Smooth muscle cell of the brain vasculature (primary cell): Measurements from ENCODE around the gene PPFIA2.

Experiments used
- DNase-seq: peaks from one replicate; pipeline ENCODE4 v3.0.0-alpha.2; 2012; ENCODE audit warnings: low read depth, low spot score

Gene PPFIA2

GRCh38 chr12:81450920-81451739, 308.0 kb downstream of the PPFIA2 start:
- DNase-seq, result peak; percentile 54

- DNase-seq, result no peak
Measured at GRCh38 chr12:81441629-81442028, 317.5 kb downstream of the PPFIA2 start.

GRCh38 chr12:81440001-81440400, 319.1 kb downstream of the PPFIA2 start:
- DNase-seq, result no peak

GRCh38 chr12:81439344-81439743, 319.8 kb downstream of the PPFIA2 start:
- DNase-seq, result no peak

- no peak for DNase-seq
Measured at GRCh38 chr12:81417056-81417455, 342.1 kb downstream of the PPFIA2 start.

- DNase-seq, result no peak
Measured at GRCh38 chr12:81416571-81416970, 342.6 kb downstream of the PPFIA2 start.

GRCh38 chr12:81414441-81414840, 344.7 kb downstream of the PPFIA2 start:
- DNase-seq, result no peak

- DNase-seq, result no peak
Measured at GRCh38 chr12:81412940-81413339, 346.2 kb downstream of the PPFIA2 start.

GRCh38 chr12:81403348-81403747, 355.8 kb downstream of the PPFIA2 start:
- DNase-seq, result no peak

- DNase-seq, result no peak
Measured at GRCh38 chr12:81401241-81401640, 357.9 kb downstream of the PPFIA2 start.

- no peak for DNase-seq
Measured at GRCh38 chr12:81400024-81400423, 359.1 kb downstream of the PPFIA2 start.

GRCh38 chr12:81395431-81395830, 363.7 kb downstream of the PPFIA2 start:
- no peak for DNase-seq

GRCh38 chr12:81389550-81390099, 369.5 kb downstream of the PPFIA2 start:
- DNase-seq, result no peak

- DNase-seq, result no peak
Measured at GRCh38 chr12:81386101-81386500, 373.0 kb downstream of the PPFIA2 start.

GRCh38 chr12:81381951-81382350, 377.2 kb downstream of the PPFIA2 start:
- DNase-seq, result no peak

- no peak for DNase-seq
Measured at GRCh38 chr12:81378601-81379285, 380.4 kb downstream of the PPFIA2 start.

GRCh38 chr12:81377771-81378170, 381.4 kb downstream of the PPFIA2 start:
- DNase-seq, result no peak

GRCh38 chr12:81375969-81376368, 383.2 kb downstream of the PPFIA2 start:
- DNase-seq, result no peak

- no peak for DNase-seq
Measured at GRCh38 chr12:81370456-81370855, 388.7 kb downstream of the PPFIA2 start.

GRCh38 chr12:81369175-81369574, 390.0 kb downstream of the PPFIA2 start:
- no peak for DNase-seq

- no peak for DNase-seq
Measured at GRCh38 chr12:81365284-81365683, 393.9 kb downstream of the PPFIA2 start.

GRCh38 chr12:81360916-81361315, 398.2 kb downstream of the PPFIA2 start:
- DNase-seq, result no peak

GRCh38 chr12:81359736-81360135, 399.4 kb downstream of the PPFIA2 start:
- no peak for DNase-seq
